Measurements from ENCODE around the gene FALEC. TPM values are rescaled to one million over a fixed set of nuclear protein-coding genes. Genes with fewer than 3 reads are reported as not detected.

FALEC gene
- total and polyA plus RNA-seq, 2 donors from 2014 or later, result not detected

DNA sequence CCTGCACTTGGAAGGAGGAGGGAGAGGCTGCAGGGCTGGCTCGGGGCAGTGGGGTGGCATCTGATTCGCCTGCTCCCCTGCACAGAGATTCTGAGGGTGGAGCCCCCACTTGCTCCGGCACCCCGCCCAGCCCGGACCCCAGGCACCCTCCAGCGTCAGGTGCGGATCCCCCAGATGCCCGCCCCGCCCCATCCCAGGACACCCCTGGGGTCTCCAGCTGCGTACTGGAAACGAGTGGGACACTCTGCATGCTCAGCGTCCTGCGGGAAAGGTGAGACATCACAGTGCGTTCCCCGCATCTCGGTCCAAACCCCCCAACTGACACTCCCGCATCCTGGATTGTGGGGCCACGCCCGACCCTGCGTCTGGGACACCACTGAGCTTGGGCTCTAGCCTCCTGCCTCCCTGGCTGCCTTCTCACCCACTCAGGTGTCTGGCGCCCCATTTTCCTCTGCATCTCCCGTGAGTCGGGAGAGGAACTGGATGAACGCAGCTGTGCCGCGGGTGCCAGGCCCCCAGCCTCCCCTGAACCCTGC lies 41.6 kb downstream of the FALEC start:
- no peak for DNase-seq
- Histone ChIP-seq H3K4me3 (ENCODE audit: low read length in 3 of 3) (no peak overlapping the region), H3K27me3 (ENCODE audit: control insufficient read depth, insufficient read depth, low read length) (no peaks in the 10 kb centered on the region), H3K9ac (ENCODE audit: low read length in 3 of 3) (no peak overlapping the region), H3K9me3 (ENCODE audit: control insufficient read depth in 2 of 3, insufficient read depth in 1 of 3, low read length in 3 of 3) (no peaks in the 10 kb centered on the region), H3K4me1 (ENCODE audit: control insufficient read depth in 2 of 3, insufficient read depth in 2 of 3, low read depth in 1 of 3, low read length in 3 of 3) (peaks cover 0 to 24% (median 21%) of the 10 kb centered on the region in 3 donors), H3K36me3 (ENCODE audit: control insufficient read depth in 2 of 3, insufficient read depth in 3 of 3, low read length in 3 of 3) (peaks cover 4 to 5% (median 4%) of the 10 kb centered on the region in 3 donors), H3K27ac (ENCODE audit: low read depth in 2 of 2, low read length in 2 of 2) (no peak overlapping the region)
- TF ChIP-seq, protein P1, sequence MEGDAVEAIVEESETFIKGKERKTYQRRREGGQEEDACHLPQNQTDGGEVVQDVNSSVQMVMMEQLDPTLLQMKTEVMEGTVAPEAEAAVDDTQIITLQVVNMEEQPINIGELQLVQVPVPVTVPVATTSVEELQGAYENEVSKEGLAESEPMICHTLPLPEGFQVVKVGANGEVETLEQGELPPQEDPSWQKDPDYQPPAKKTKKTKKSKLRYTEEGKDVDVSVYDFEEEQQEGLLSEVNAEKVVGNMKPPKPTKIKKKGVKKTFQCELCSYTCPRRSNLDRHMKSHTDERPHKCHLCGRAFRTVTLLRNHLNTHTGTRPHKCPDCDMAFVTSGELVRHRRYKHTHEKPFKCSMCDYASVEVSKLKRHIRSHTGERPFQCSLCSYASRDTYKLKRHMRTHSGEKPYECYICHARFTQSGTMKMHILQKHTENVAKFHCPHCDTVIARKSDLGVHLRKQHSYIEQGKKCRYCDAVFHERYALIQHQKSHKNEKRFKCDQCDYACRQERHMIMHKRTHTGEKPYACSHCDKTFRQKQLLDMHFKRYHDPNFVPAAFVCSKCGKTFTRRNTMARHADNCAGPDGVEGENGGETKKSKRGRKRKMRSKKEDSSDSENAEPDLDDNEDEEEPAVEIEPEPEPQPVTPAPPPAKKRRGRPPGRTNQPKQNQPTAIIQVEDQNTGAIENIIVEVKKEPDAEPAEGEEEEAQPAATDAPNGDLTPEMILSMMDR (IDR thresholded peaks at IDR 0.05; ENCODE audit: borderline replicate concordance, extremely low read depth, insufficient read depth), result no peak
- intact Hi-C loops (cut with DNase I), result no loop called here
- no peak for FAIRE-seq

DNA sequence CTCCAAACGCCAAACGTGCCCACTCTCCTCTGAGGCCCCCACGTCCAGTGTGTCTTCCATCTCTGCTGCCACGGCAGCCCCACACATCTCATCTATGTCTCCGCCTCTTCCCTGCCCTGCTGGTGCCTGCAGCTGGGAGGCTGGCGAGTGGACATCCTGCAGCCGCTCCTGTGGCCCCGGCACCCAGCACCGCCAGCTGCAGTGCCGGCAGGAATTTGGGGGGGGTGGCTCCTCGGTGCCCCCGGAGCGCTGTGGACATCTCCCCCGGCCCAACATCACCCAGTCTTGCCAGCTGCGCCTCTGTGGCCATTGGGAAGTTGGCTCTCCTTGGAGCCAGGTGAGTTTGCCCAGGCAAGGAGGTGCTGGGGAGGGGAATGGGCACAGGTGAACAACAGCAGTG lies 42.3 kb downstream of the FALEC start:
- FAIRE-seq (no peak), DNase-seq (no peak)
- Histone ChIP-seq H3K27ac (ENCODE audit: low read depth in 2 of 2, low read length in 2 of 2) (no peak overlapping the region), H3K27me3 (ENCODE audit: control insufficient read depth, insufficient read depth, low read length) (no peaks in the 10 kb centered on the region), H3K9ac (ENCODE audit: low read length in 3 of 3) (no peak overlapping the region), H3K4me3 (ENCODE audit: low read length in 3 of 3) (no peak overlapping the region), H3K36me3 (ENCODE audit: control insufficient read depth in 2 of 3, insufficient read depth in 3 of 3, low read length in 3 of 3) (peaks cover 4 to 5% (median 4%) of the 10 kb centered on the region in 3 donors), H3K9me3 (ENCODE audit: control insufficient read depth in 2 of 3, insufficient read depth in 1 of 3, low read length in 3 of 3) (no peaks in the 10 kb centered on the region), H3K4me1 (ENCODE audit: control insufficient read depth in 2 of 3, insufficient read depth in 2 of 3, low read depth in 1 of 3, low read length in 3 of 3) (peaks cover 0 to 25% (median 24%) of the 10 kb centered on the region in 3 donors)
- TF ChIP-seq, protein P1 (IDR thresholded peaks at IDR 0.05; ENCODE audit: borderline replicate concordance, extremely low read depth, insufficient read depth), result no peak
- intact Hi-C loops (cut with DNase I), result no loop called here

DNA sequence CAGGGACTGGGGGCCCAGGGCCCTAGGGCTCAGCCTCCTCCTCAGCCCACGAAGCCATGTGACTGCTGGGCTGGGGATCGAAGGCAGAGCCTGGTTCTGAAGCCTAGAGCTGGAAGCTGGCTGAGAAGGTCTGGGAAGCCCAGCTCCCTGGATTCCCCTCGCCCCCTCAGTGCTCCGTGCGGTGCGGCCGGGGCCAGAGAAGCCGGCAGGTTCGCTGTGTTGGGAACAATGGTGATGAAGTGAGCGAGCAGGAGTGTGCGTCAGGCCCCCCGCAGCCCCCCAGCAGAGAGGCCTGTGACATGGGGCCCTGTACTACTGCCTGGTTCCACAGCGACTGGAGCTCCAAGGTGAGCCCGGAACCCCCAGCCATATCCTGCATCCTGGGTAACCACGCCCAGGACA lies 42.8 kb downstream of the FALEC start:
- H3K9me3 ChIP-seq (ENCODE audit: control insufficient read depth in 2 of 3, insufficient read depth in 1 of 3, low read length in 3 of 3), result no peaks in the 10 kb centered on the region
- no peak for DNase-seq
- no peak overlapping the region for H3K9ac ChIP-seq (ENCODE audit: low read length in 3 of 3)
- no peak overlapping the region for H3K27ac ChIP-seq (ENCODE audit: low read depth in 2 of 2, low read length in 2 of 2)
- peaks cover 4 to 5% (median 4%) of the 10 kb centered on the region in 3 donors for H3K36me3 ChIP-seq (ENCODE audit: control insufficient read depth in 2 of 3, insufficient read depth in 3 of 3, low read length in 3 of 3)
- H3K4me3 ChIP-seq (ENCODE audit: low read length in 3 of 3), result no peak overlapping the region
- H3K27me3 ChIP-seq (ENCODE audit: control insufficient read depth, insufficient read depth, low read length), result no peaks in the 10 kb centered on the region
- TF ChIP-seq, protein P1 (IDR thresholded peaks at IDR 0.05; ENCODE audit: borderline replicate concordance, extremely low read depth, insufficient read depth), result no peak
- H3K4me1 ChIP-seq (ENCODE audit: control insufficient read depth in 2 of 3, insufficient read depth in 2 of 3, low read depth in 1 of 3, low read length in 3 of 3), result peaks cover 1 to 30% (median 26%) of the 10 kb centered on the region in 3 donors
- intact Hi-C loops (cut with DNase I), result no loop called here
- no peak for FAIRE-seq

All from kidney (tissue), 14 donors.